MM.1S (cell line): ENCODE results near the gene CDH5.

Experiments used
- DNase-seq: peaks from one replicate; pipeline ENCODE4 v3.0.0-alpha.2; 2015
- H2AFZ ChIP-seq: fragments of 300-600 bp; sonication (generic); 2 replicates; pipeline ENCODE4 v1.6.0; 2016; ENCODE audit warnings: antibody characterized with exemption, low read length
- H3F3A ChIP-seq: fragments of 300-600 bp; sonication (generic); 2 replicates; pipeline ENCODE4 v1.6.1; 2016; ENCODE audit warnings: mild to moderate bottlenecking, antibody characterized with exemption, low read length, moderate library complexity, mixed read lengths; ENCODE audit not compliant: insufficient read depth
- H3K27ac ChIP-seq: fragments of 300-600 bp; sonication (generic); 2 replicates; pipeline ENCODE4 v1.5.1; 2016; ENCODE audit warnings: mild to moderate bottlenecking, low read length
- H3K27me3 ChIP-seq: fragments of 300-600 bp; sonication (generic); replicated peaks from 2 replicates; pipeline ENCODE4 v1.6.0; 2016; ENCODE audit warnings: low read length; ENCODE audit not compliant: insufficient read depth
- H3K36me3 ChIP-seq: fragments of 300-600 bp; sonication (generic); replicated peaks from 2 replicates; pipeline ENCODE4 v1.6.1; 2016; ENCODE audit warnings: mild to moderate bottlenecking, low read length, mixed read lengths; ENCODE audit not compliant: insufficient read depth
- H3K4me1 ChIP-seq: fragments of 300-600 bp; sonication (generic); 2 replicates; pipeline ENCODE4 v1.6.1; 2016; ENCODE audit warnings: low read length, mixed read lengths
- H3K4me2 ChIP-seq: fragments of 300-600 bp; sonication (generic); 2 replicates; pipeline ENCODE4 v1.6.0; 2016; ENCODE audit warnings: low read depth, low read length
- H3K4me3 ChIP-seq: fragments of 300-600 bp; sonication (generic); 2 replicates; pipeline ENCODE4 v1.5.1; 2016; ENCODE audit warnings: low read length, mixed read lengths
- H3K79me2 ChIP-seq: fragments of 300-600 bp; sonication (generic); 2 replicates; pipeline ENCODE4 v1.6.1; 2016; ENCODE audit warnings: mixed run types, low read length, mixed read lengths
- H3K9ac ChIP-seq: fragments of 300-600 bp; sonication (generic); 2 replicates; pipeline ENCODE4 v1.6.1; 2016; ENCODE audit warnings: low read length, mixed read lengths
- H3K9me2 ChIP-seq: fragments of 300-600 bp; sonication (generic); replicated peaks from 2 replicates; pipeline ENCODE4 v1.6.1; 2016; ENCODE audit warnings: mild to moderate bottlenecking, low read length, mixed read lengths; ENCODE audit not compliant: insufficient read depth
- H3K9me3 ChIP-seq: fragments of 300-600 bp; sonication (generic); replicated peaks from 2 replicates; pipeline ENCODE4 v1.6.1; 2016; ENCODE audit warnings: mild to moderate bottlenecking, low read length, mixed read lengths; ENCODE audit not compliant: insufficient read depth
- H4K20me1 ChIP-seq: fragments of 300-600 bp; sonication (generic); 2 replicates; pipeline ENCODE4 v1.6.1; 2016; ENCODE audit warnings: mild to moderate bottlenecking, low read length, moderate library complexity, mixed read lengths; ENCODE audit not compliant: insufficient read depth
- EZH2 ChIP-seq: fragments of 300-600 bp; sonication (generic); optimal IDR thresholded peaks from 2 replicates; pipeline ENCODE3; 2017; ENCODE audit warnings: low read depth, mild to moderate bottlenecking, antibody characterized with exemption, low read length, mixed read lengths
- EZH2phosphoT487 ChIP-seq: fragments of 300-600 bp; sonication (generic); IDR thresholded peaks from 2 replicates; pipeline ENCODE4 v1.6.1; 2018; ENCODE audit warnings: antibody characterized with exemption, low read length
- TF ChIP-seq, protein P1 (sequence below): fragments of 300-600 bp; sonication (generic); IDR thresholded peaks from 2 replicates; pipeline ENCODE4 v1.5.1; 2016; ENCODE audit warnings: antibody characterized with exemption, low read length, mixed read lengths

Gene CDH5

GRCh38 chr16:66427036-66427860 is 60.8 kb downstream of the CDH5 start, which contains the start of gene BEAN1:
Gene BEAN1 (plus strand): TSS chr16:66427295. CDS start chr16:66437677, 10,382 bp downstream.
- H3F3A ChIP-seq, result no peaks in the 10 kb centered on the region
- peaks cover 29% of the 10 kb centered on the region for H3K27me3 ChIP-seq
- H3K27ac ChIP-seq, result no peak within 1 kb of the TSS
- H3K79me2 ChIP-seq, result no peaks in the 10 kb centered on the region
- H3K4me2 ChIP-seq, result peak within 1 kb of the TSS; percentile 52; the same call in 1 of the 2 replicates
- no peaks in the 10 kb centered on the region for H3K9me3 ChIP-seq
- no peak for TF ChIP-seq EZH2
- TF ChIP-seq, protein P1, sequence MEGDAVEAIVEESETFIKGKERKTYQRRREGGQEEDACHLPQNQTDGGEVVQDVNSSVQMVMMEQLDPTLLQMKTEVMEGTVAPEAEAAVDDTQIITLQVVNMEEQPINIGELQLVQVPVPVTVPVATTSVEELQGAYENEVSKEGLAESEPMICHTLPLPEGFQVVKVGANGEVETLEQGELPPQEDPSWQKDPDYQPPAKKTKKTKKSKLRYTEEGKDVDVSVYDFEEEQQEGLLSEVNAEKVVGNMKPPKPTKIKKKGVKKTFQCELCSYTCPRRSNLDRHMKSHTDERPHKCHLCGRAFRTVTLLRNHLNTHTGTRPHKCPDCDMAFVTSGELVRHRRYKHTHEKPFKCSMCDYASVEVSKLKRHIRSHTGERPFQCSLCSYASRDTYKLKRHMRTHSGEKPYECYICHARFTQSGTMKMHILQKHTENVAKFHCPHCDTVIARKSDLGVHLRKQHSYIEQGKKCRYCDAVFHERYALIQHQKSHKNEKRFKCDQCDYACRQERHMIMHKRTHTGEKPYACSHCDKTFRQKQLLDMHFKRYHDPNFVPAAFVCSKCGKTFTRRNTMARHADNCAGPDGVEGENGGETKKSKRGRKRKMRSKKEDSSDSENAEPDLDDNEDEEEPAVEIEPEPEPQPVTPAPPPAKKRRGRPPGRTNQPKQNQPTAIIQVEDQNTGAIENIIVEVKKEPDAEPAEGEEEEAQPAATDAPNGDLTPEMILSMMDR, result no peak
- TF ChIP-seq EZH2phosphoT487, result no peak
- H3K4me3 ChIP-seq, result peak within 1 kb of the TSS; percentile 31; the same call in 1 of the 2 replicates
- no peaks in the 10 kb centered on the region for H3K4me1 ChIP-seq
- H4K20me1 ChIP-seq, result no peaks in the 10 kb centered on the region
- no peaks in the 10 kb centered on the region for H3K9me2 ChIP-seq
- H2AFZ ChIP-seq, result peak within 1 kb of the TSS; percentile 58
- no peak for DNase-seq
- no peak within 1 kb of the TSS for H3K9ac ChIP-seq
- H3K36me3 ChIP-seq, result no peaks in the 10 kb centered on the region

DNA sequence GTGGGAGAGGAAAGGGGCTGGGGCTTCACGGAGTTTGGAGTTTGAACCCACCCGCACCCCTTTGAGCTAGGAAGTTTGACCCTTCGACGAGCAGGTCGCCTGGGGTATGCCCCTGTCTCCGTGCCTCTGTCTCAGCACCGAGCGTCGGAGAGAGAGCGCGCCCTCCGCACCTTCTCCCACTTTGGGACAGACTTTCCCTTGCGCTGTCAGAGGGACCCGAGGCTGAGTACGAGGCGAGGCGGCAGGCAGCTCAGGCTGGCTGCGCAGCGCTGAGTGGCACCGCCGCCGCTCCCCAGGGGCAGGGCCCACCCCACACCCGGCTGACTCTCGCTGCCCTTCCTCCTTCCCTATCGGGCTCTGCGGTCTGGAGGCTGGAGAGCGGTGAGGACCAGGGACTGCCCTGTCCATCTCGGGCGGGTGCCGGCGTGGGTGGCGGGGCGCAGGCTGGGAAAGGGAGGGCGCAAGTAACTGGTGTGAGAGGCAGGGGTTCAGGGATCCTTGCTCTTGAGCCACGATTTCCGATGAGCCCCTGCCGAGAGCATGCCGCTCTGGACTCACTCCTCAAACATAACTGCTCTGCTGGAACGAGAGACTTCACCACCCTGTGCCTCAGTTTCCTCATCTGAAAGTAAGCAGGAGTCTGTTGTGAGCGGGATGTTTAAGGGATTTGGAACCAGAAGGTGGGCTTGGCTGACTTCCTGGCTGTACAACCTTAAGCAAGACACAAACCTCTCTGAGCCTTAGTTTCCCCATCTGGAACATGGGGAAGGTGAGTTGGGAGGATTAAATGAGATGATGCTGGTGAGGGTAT is 61.6 kb downstream of the CDH5 start:
- Histone ChIP-seq H3K9me3 (no peaks in the 10 kb centered on the region), H3K79me2 (no peaks in the 10 kb centered on the region), H3K9me2 (no peaks in the 10 kb centered on the region), H3K4me3 (no peak overlapping the region), H4K20me1 (no peaks in the 10 kb centered on the region), H3K36me3 (no peaks in the 10 kb centered on the region), H3K9ac (no peak overlapping the region), H3K4me2 (no peak overlapping the region), H3F3A (no peaks in the 10 kb centered on the region), H3K4me1 (no peaks in the 10 kb centered on the region), H3K27ac (no peak overlapping the region), H2AFZ (no peak overlapping the region), H3K27me3 (peaks cover 29% of the 10 kb centered on the region)
- no peak for DNase-seq
- TF ChIP-seq, protein P1, result no peak
- TF ChIP-seq EZH2 (no peak), EZH2phosphoT487 (no peak)

DNA sequence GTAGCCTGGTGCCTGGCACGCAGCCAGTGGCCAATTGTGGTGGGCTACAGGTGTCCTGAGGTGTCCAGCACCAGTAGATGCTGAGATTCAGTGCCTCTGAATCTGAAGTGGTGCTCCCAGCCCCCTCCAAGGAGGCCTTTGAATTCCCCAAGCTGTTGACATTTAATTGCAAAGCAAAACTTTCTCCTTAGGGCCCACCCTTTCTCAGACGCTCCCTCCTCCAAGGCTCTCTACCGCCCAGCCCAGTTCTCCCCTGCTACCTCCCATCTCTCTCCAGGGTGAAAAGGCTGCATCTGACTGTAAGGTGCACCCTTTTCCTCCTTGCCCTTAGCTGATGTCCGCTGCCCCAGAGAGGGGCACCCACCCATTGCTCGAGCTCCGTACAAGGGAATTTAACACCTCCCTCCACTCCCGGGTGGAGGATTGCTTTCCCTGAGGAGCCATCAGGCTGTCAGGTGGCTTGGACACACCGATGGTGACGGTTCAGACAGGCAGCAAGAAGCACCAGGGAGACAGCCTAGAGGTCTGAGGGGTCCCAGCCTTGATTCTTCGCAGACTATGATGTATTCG is 62.3 kb downstream of the CDH5 start:
- no peak for DNase-seq
- TF ChIP-seq EZH2phosphoT487 (no peak), EZH2 (no peak)
- TF ChIP-seq, protein P1, result no peak
- H3F3A ChIP-seq, result no peaks in the 10 kb centered on the region
- H3K27me3 ChIP-seq, result peaks cover 29% of the 10 kb centered on the region
- no peaks in the 10 kb centered on the region for H3K36me3 ChIP-seq
- H2AFZ ChIP-seq, result no peak overlapping the region
- H3K4me1 ChIP-seq, result no peaks in the 10 kb centered on the region
- H4K20me1 ChIP-seq, result no peaks in the 10 kb centered on the region
- H3K9me2 ChIP-seq, result no peaks in the 10 kb centered on the region
- H3K9me3 ChIP-seq, result no peaks in the 10 kb centered on the region
- no peak overlapping the region for H3K4me2 ChIP-seq
- no peak overlapping the region for H3K9ac ChIP-seq
- no peak overlapping the region for H3K27ac ChIP-seq
- H3K79me2 ChIP-seq, result no peaks in the 10 kb centered on the region
- no peak overlapping the region for H3K4me3 ChIP-seq
